ENCODE data around the gene TAAR1.

The TAAR1 gene

GRCh38 chr6:132634796-132635195 lies 24.2 kb downstream of the TAAR1 start:
- DNase-seq (ENCODE audit: extremely low read depth, insufficient read length): no peak
- TF ChIP-seq CTCF (IDR thresholded peaks at IDR 0.05; ENCODE audit: insufficient read depth, low read length, poor library complexity, severe bottlenecking): no peak
- Histone ChIP-seq H3K36me3 (ENCODE audit: control insufficient read depth, insufficient read depth, low read length) (no peaks in the 10 kb centered on the region), H3K27me3 (replicated peaks; ENCODE audit: control insufficient read depth, insufficient read depth, low read length) (no peaks in the 10 kb centered on the region; the same call in 1 of the 2 replicates), H3K4me3 (replicated peaks; ENCODE audit: low read depth, low read length) (no peak overlapping the region)

GRCh38 chr6:132633362-132633761 lies 25.6 kb downstream of the TAAR1 start:
- no peak for TF ChIP-seq CTCF (IDR thresholded peaks at IDR 0.05; ENCODE audit: insufficient read depth, low read length, poor library complexity, severe bottlenecking)
- Histone ChIP-seq H3K27me3 (replicated peaks; ENCODE audit: control insufficient read depth, insufficient read depth, low read length) (no peaks in the 10 kb centered on the region; the same call in 1 of the 2 replicates), H3K36me3 (ENCODE audit: control insufficient read depth, insufficient read depth, low read length) (no peaks in the 10 kb centered on the region), H3K4me3 (replicated peaks; ENCODE audit: low read depth, low read length) (no peak overlapping the region)
- no peak for DNase-seq (ENCODE audit: extremely low read depth, insufficient read length)

- Histone ChIP-seq H3K36me3 (ENCODE audit: control insufficient read depth, insufficient read depth, low read length) (no peaks in the 10 kb centered on the region), H3K4me3 (replicated peaks; ENCODE audit: low read depth, low read length) (no peak within 1 kb of the TSS), H3K27me3 (replicated peaks; ENCODE audit: control insufficient read depth, insufficient read depth, low read length) (no peaks in the 10 kb centered on the region)
- TF ChIP-seq CTCF (IDR thresholded peaks at IDR 0.05; ENCODE audit: insufficient read depth, low read length, poor library complexity, severe bottlenecking): no peak
- DNase-seq (ENCODE audit: extremely low read depth, insufficient read length): no peak
These were observed 34.8 kb downstream of the TAAR1 start, which contains the start of gene TAAR2 for GRCh38 chr6:132624175-132624574. TAAR2 (minus strand) TSS chr6:132624275; CDS start chr6:132624275, 0 bp downstream.

GRCh38 chr6:132623106-132623845 lies 35.7 kb downstream of the TAAR1 start:
- no peak for DNase-seq (ENCODE audit: extremely low read depth, insufficient read length)
- no peak overlapping the region for H3K4me3 ChIP-seq (replicated peaks; ENCODE audit: low read depth, low read length)
- H3K36me3 ChIP-seq (ENCODE audit: control insufficient read depth, insufficient read depth, low read length): no peaks in the 10 kb centered on the region
- H3K27me3 ChIP-seq (replicated peaks; ENCODE audit: control insufficient read depth, insufficient read depth, low read length): no peaks in the 10 kb centered on the region
- no peak for TF ChIP-seq CTCF (IDR thresholded peaks at IDR 0.05; ENCODE audit: insufficient read depth, low read length, poor library complexity, severe bottlenecking)

- Histone ChIP-seq H3K27me3 (replicated peaks; ENCODE audit: control insufficient read depth, insufficient read depth, low read length) (no peaks in the 10 kb centered on the region), H3K4me3 (replicated peaks; ENCODE audit: low read depth, low read length) (no peak overlapping the region), H3K36me3 (ENCODE audit: control insufficient read depth, insufficient read depth, low read length) (no peaks in the 10 kb centered on the region)
- DNase-seq (ENCODE audit: extremely low read depth, insufficient read length): no peak
- TF ChIP-seq CTCF (IDR thresholded peaks at IDR 0.05; ENCODE audit: insufficient read depth, low read length, poor library complexity, severe bottlenecking): no peak
These were observed 42.3 kb downstream of the TAAR1 start for GRCh38 chr6:132616677-132617076.
